Omental fat pad (tissue), 4 donors: Measurements from ENCODE around the gene GJA8. TPM values are rescaled to one million over a fixed set of nuclear protein-coding genes. Genes with fewer than 3 reads are reported as not detected.
"Not testable (repeated sequence)": the region's sequence is repeated elsewhere in the genome, so short reads cannot be mapped to it uniquely, and the experiment has no call there.

Experiments
- ATAC-seq: fragments of 150-250 bp; one replicate; pipeline ENCODE4 v1.9.1; 2016; ENCODE audit warnings: mild to moderate bottlenecking, moderate library complexity; ENCODE audit not compliant: low FRiP score
- DNase-seq: peaks from one replicate; pipeline ENCODE4 v3.0.0-alpha.2; 2019; ENCODE audit warnings: low spot score
- total RNA-seq, 4 donors: library from RNA; depleted of rRNA; stranded (reverse); fragments of >200 nt; gene quantifications; one replicate each; pipeline ENCODE4 v1.1.0, GENCODE V29; 2016
- TF ChIP-seq, protein P1 (sequence below), 3 donors: fragments of 450-650 bp; IDR thresholded peaks; one replicate each; pipeline ENCODE4 v1.5.1; 2016 to 2017; ENCODE audit warnings: antibody characterized with exemption in 3 of 3, mild to moderate bottlenecking in 3 of 3, moderate library complexity in 2 of 3

Gene GJA8
- total RNA-seq, 4 donors from 2014 or later: not detected

DNA sequence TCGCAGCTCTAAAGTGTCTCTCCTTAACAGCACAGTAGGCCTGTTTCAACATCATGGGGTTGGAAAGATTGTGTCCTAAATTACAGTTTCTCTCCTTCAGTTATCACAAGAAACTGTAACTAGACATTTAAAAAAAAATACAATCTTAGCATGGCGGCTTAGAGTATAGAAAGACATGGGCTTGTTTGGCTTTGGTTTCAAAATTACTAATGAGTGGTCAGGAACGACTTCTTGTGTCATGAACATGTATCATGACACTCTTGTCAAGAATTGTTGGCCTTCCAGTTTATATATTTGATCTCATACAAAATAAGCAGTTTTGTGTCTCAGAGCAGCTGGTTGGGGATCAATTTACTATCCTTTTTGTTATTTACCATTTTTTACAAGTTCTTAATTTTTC is 2.1 kb downstream of the GJA8 start:
- DNase-seq: no peak
- TF ChIP-seq, protein P1, sequence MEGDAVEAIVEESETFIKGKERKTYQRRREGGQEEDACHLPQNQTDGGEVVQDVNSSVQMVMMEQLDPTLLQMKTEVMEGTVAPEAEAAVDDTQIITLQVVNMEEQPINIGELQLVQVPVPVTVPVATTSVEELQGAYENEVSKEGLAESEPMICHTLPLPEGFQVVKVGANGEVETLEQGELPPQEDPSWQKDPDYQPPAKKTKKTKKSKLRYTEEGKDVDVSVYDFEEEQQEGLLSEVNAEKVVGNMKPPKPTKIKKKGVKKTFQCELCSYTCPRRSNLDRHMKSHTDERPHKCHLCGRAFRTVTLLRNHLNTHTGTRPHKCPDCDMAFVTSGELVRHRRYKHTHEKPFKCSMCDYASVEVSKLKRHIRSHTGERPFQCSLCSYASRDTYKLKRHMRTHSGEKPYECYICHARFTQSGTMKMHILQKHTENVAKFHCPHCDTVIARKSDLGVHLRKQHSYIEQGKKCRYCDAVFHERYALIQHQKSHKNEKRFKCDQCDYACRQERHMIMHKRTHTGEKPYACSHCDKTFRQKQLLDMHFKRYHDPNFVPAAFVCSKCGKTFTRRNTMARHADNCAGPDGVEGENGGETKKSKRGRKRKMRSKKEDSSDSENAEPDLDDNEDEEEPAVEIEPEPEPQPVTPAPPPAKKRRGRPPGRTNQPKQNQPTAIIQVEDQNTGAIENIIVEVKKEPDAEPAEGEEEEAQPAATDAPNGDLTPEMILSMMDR (IDR thresholded peaks at IDR 0.05): no peak
- ATAC-seq: no peak

DNA sequence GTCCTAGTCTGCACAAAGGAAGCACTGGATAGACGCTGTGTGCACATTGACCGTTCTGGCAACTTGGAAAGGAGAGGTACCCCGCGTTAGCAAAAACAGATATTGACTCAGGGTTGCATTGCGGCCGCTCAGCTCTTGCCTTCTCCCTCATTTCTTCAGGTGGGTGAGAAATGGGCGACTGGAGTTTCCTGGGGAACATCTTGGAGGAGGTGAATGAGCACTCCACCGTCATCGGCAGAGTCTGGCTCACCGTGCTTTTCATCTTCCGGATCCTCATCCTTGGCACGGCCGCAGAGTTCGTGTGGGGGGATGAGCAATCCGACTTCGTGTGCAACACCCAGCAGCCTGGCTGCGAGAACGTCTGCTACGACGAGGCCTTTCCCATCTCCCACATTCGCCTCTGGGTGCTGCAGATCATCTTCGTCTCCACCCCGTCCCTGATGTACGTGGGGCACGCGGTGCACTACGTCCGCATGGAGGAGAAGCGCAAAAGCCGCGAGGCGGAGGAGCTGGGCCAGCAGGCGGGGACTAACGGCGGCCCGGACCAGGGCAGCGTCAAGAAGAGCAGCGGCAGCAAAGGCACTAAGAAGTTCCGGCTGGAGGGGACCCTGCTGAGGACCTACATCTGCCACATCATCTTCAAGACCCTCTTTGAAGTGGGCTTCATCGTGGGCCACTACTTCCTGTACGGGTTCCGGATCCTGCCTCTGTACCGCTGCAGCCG is 5.4 kb downstream of the GJA8 start:
- DNase-seq: no peak
- ATAC-seq: no peak
- TF ChIP-seq, protein P1 (IDR thresholded peaks at IDR 0.05): no peak

DNA sequence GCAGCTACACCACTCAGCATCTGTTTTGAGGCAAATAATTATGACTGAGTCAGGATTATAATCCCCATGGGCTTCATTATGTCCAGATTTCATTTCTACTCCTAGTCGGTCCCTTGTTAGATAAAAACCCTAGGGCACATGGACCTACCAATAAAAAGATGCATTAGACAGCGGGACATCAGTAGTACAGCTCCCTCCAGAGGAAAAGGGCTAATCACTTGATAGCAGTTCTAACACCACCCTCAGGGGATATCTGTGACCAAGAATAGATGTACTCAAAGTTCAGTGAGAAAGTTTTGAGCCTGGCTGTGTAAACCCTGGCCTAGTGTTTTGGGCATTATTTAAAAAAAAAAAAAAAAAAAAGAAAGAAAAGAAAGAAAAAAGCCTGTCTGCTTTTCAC is 10.0 kb downstream of the GJA8 start:
- TF ChIP-seq, protein P1 (IDR thresholded peaks at IDR 0.05): no peak
- no peak for ATAC-seq
- DNase-seq: no peak

DNA sequence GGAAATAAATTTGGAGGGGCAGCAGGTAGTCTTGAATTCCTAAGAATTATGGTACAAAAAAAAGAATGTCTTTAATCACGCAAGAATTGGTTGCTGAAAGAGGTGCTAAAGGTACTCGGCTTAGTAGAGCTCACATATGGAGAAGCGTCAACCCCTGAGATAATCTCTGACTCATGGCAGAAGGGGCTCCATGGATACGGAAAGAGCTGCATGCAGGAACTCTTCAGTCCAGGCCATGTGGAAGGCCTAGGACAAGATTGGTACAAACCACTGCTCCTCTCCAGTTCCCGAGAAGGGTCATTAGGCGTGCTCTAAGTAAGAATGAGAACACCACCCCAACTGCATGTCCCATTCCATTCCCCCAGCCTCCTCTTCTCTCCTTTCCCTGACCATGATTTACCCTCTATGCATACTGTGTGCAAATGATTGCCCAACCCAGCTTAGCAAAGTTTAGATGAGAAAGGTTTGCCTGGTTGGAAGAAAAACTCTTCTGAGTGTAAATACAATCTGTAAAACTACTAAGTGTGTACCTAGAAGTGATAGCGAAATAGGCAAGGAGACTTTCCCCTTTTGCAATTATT is 10.9 kb downstream of the GJA8 start:
- DNase-seq: no peak
- TF ChIP-seq, protein P1 (IDR thresholded peaks at IDR 0.05): no peak
- no peak for ATAC-seq

DNA sequence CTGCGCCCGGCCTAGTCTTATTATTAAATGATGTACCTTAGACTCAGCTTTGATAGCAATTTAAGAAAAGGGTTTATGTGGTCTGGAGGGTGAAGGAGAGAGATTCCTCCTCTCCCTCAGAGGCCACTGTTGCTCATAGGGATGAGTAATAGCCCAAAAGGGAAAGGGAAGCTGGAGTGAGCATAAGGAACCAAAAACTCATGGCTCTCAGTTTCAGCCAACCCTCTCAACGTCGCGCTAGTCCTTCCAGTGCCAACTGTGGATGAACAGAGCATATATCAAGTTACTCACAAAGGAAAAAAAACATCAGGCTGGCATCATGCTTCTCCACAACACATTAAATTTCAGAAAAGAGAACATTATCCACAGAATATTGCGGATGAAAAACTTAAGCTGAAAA is 17.3 kb downstream of the GJA8 start:
- ATAC-seq: no peak

DNA sequence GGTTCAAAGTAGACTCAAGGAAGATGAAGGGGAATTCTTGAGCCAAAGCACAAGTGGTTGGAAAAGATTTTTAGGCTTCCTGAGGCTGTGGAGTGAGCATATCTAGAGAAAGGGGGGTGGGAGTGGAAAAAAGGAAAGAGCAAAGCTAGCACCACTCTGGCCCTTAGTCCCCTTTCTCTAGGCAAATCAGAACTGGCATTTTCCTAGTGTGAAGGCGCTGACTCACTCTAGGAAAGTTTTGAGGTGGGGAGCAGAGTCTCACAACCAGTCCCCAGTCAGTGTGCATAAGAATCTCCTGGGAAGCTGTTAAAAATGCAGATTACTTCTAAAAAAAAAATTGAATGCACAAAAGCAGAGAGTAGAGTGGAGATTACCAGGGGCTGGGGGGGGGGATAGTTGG is 22.2 kb downstream of the GJA8 start:
- ATAC-seq (no peak), DNase-seq (no peak)

More for the DNA sequence above, 17.3 kb downstream of the GJA8 start:
- TF ChIP-seq, protein P1 (IDR thresholded peaks at IDR 0.05): no peak
- DNase-seq: no peak

DNA sequence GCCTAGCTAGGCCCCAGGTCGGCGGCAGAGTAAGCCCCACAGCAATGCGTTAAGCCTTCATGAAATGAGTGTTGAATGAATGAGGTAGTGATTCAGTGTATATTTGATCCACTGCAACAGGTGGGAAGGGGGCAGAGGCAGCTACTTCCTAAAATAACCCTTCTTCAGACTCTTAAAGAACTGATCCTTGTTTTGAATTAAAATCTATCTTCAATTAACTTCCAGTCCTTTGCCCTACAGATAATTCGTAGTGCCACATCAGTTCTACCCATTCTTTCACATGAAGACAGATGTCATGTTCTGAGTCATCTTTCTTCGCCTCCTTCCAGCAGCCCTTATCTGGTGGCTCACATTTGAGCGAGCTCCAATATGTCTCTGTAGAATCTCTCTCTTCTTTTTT is 24.6 kb downstream of the GJA8 start:
- not testable (repeated sequence) for DNase-seq, ATAC-seq

More for the DNA sequence above, 22.2 kb downstream of the GJA8 start:
- TF ChIP-seq, protein P1 (IDR thresholded peaks at IDR 0.05): no peak

DNA sequence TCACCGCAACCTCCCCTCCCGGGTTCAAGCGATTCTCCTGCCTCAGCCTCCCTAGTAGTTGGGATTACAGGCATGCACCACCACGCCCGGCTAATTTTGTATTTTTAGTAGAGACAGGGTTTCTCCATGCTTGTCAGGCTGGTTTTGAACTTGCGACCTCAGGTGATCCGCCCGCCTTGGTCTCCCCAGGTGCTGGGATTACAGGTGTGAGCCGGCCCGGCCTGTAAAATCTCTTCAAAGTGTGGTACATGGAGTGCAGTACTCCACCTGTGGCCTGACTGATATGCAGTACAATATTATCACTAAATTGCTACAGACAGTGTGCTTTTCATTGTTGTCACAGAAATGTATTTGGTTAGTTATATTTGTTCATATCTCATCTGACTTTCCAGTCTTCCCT is 25.1 kb downstream of the GJA8 start:
- DNase-seq, ATAC-seq: not testable (repeated sequence)

DNA sequence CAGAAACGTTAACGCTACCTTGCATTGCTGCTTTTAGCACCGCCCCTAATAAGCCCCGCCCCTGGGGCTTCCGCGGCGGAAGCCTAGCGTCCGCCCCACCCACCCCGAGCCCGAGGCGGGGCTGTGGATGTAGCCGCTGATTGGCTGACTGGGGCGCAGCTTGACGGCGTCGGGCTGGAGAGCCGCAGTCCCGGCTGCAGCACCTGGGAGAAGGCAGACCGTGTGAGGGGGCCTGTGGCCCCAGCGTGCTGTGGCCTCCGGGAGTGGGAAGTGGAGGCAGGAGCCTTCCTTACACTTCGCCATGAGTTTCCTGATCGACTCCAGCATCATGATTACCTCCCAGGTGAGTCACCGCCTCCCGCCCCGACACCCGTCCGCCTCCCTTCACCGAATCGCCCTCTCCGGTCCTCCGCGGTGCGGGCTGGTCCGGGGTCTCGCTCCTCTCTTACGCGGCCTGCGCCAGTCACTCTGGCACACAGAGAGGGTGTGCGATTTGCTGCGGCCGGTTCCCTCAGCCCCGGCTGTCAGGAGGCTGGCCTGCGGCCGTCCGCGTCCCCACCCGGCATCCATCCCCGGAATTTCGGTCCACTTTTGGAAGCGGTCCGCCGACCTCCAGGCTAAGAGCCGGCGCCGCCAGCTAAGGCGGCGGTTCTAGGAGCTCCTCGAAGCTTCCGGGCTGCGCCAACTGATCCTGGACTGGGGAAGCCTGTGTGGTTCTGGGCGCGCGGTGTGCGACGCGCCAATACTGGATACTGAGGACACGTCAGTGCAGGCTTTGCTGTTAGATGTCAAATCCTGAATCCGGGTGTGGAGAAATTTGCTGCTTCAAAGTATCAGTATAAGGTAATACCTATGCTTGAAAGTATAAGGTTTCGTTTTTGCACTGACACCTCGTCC is 25.9 kb downstream of the GJA8 start, which contains the start of gene GPR89B:
TSS of gene GPR89B (plus strand) at position 185 of the 897 bp plus-strand sequence. CDS start at position 302, 117 bp downstream.
- ATAC-seq: peak; percentile 100
- DNase-seq: peak; percentile 52

DNA sequence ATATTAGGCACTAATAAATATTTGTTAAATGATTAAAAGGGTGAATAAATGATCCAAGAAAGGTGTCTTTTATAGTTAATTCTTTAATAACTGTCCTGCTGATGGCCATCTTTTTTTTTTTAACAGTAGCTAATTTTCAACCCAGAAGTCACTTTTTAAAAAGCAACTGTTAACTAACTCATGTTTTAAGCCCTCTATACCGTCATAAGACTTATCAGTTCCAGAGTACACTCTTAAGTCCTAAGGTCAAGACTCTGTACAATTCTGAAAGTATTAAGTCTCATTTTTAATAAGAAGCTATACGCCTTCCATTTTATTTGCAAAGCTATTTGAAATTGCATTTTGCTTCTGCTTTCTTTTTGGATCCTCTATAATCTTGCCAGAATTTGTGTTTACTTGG is 28.5 kb downstream of the GJA8 start:
- not testable (repeated sequence) for DNase-seq, ATAC-seq

DNA sequence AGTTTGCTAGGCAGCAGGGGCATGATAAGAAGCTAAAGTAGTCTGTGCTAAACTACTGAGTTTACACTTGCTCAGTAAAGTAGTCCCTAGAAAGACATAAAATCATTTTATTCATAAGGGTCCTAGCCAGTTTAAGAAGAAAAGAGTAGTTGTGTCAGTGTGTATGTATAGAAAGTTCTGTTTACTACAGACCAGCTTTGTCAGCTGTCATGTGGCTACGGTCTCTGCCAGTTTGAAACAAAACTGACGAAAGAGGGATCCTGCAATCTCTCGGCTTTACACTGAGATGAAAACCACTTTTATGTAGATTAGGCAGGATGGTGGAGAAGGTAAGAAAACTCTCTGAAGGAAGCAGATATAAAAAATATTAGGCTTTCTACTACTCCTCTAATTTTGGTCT is 32.7 kb downstream of the GJA8 start:
- not testable (repeated sequence) for DNase-seq, ATAC-seq
